HG03159 (cell line): Measurements from ENCODE around the gene MOBP.

Experiments used
- ATAC-seq: cut with Tn5 transposase; IDR thresholded peaks from one replicate; pipeline ENCODE4 v1.9.1; 2021; ENCODE audit warnings: mild to moderate bottlenecking, moderate library complexity; ENCODE audit not compliant: unreplicated experiment

Gene MOBP

GRCh38 chr3:39494781-39495180, 27.3 kb downstream of the MOBP start:
- no peak for ATAC-seq

GRCh38 chr3:39497753-39498152, 30.3 kb downstream of the MOBP start:
- ATAC-seq = no peak

- no peak for ATAC-seq
These were observed 32.3 kb downstream of the MOBP start for GRCh38 chr3:39499651-39500273.

- ATAC-seq = no peak
These were observed 33.6 kb downstream of the MOBP start for GRCh38 chr3:39501059-39501458.

GRCh38 chr3:39501968-39502837, 34.7 kb downstream of the MOBP start:
- ATAC-seq = no peak

- no peak for ATAC-seq
These were observed 35.3 kb downstream of the MOBP start for GRCh38 chr3:39502838-39503145.

- ATAC-seq = no peak
These were observed 38.6 kb downstream of the MOBP start for GRCh38 chr3:39505866-39506742.

GRCh38 chr3:39506863-39507262, 39.4 kb downstream of the MOBP start:
- no peak for ATAC-seq

GRCh38 chr3:39513791-39514369, 46.4 kb downstream of the MOBP start:
- ATAC-seq = no peak

- ATAC-seq = no peak
These were observed 48.4 kb downstream of the MOBP start for GRCh38 chr3:39515681-39516441.

GRCh38 chr3:39519103-39519502, 51.6 kb downstream of the MOBP start:
- ATAC-seq = no peak

- no peak for ATAC-seq
These were observed 52.2 kb downstream of the MOBP start for GRCh38 chr3:39519554-39520288.

- no peak for ATAC-seq
These were observed 54.0 kb downstream of the MOBP start for GRCh38 chr3:39521456-39521855.

GRCh38 chr3:39524107-39524506, 56.6 kb downstream of the MOBP start:
- ATAC-seq = no peak

- ATAC-seq = no peak
These were observed 61.4 kb downstream of the MOBP start for GRCh38 chr3:39528844-39529243.

GRCh38 chr3:39529577-39529976, 62.1 kb downstream of the MOBP start:
- no peak for ATAC-seq

- ATAC-seq = no peak
These were observed 63.6 kb downstream of the MOBP start for GRCh38 chr3:39531066-39531465.

GRCh38 chr3:39531665-39532064, 64.2 kb downstream of the MOBP start:
- no peak for ATAC-seq

GRCh38 chr3:39532777-39533176, 65.3 kb downstream of the MOBP start:
- no peak for ATAC-seq

GRCh38 chr3:39533226-39533625, 65.7 kb downstream of the MOBP start:
- ATAC-seq = no peak
